MCF 10A (cell line): Measurements from ENCODE around the gene CORO1C. TPM values are rescaled to one million over a fixed set of nuclear protein-coding genes. Genes with fewer than 3 reads are reported as not detected.
A peak's percentile ranks its signal among the peaks of the same experiment; 100 is the strongest.

Experiments
- BruUV-seq: library from RNA; stranded (reverse); fragments of 400-500 nt; replicated peaks from 2 replicates; lab custom pipeline; 2021; lab: Mats Ljungman, UMichigan
- CTCF ChIA-PET: fragments of 300-600 bp; sonication (Branson Sonifier 250); formaldehyde crosslinking; extraction: SDS; loops from one replicate; lab custom pipeline; 2021; ENCODE audit warnings: antibody characterized with exemption, inconsistent platforms; lab: Yijun Ruan, JAX
- POLR2A ChIA-PET: fragments of 300-600, 350-650 bp; sonication (Branson Sonifier 250); formaldehyde crosslinking; extraction: SDS; loops from one replicate; lab custom pipeline; 2020; ENCODE audit warnings: antibody characterized with exemption, inconsistent platforms; lab: Yijun Ruan, JAX
- DNase-seq: peaks from one replicate; pipeline ENCODE4 v3.0.0-alpha.2; 2018; ENCODE audit not compliant: unreplicated experiment
- H3K27ac Mint-ChIP-seq: one replicate; pipeline ENCODE4 v1.8.0; 2022; ENCODE audit warnings: mild to moderate bottlenecking, low read depth, mixed read lengths; ENCODE audit not compliant: unreplicated experiment
- H3K27me3 Mint-ChIP-seq: one replicate; pipeline ENCODE4 v1.8.0; 2022; ENCODE audit warnings: mixed read lengths; ENCODE audit not compliant: insufficient read depth, unreplicated experiment
- H3K36me3 Mint-ChIP-seq: one replicate; pipeline ENCODE4 v1.8.0; 2022; ENCODE audit warnings: mild to moderate bottlenecking, moderate library complexity, mixed read lengths; ENCODE audit not compliant: insufficient read depth, unreplicated experiment
- H3K4me1 Mint-ChIP-seq: one replicate; pipeline ENCODE4 v1.8.0; 2022; ENCODE audit warnings: mixed read lengths; ENCODE audit not compliant: insufficient read depth, unreplicated experiment
- H3K4me3 Mint-ChIP-seq: one replicate; pipeline ENCODE4 v1.8.0; 2022; ENCODE audit warnings: mild to moderate bottlenecking, moderate library complexity, mixed read lengths; ENCODE audit not compliant: unreplicated experiment
- H3K9me3 Mint-ChIP-seq: one replicate; pipeline ENCODE4 v1.8.0; 2022; ENCODE audit warnings: mixed read lengths; ENCODE audit not compliant: unreplicated experiment
- intact Hi-C: fragments of 100-400 bp; cut with micrococcal nuclease; formaldehyde crosslinking; loops from 2 replicates; pipeline ENCODE4 v1.14.1; 2022
- total RNA-seq: library from RNA; stranded (reverse); gene quantifications from 2 replicates; pipeline ENCODE4 v1.2.3, GENCODE V29; 2022
- TF ChIP-seq, protein P1 (sequence below): fragments of 200-600 bp; IDR thresholded peaks from one replicate; pipeline ENCODE4 v1.8.0; 2022; ENCODE audit warnings: antibody characterized with exemption, mild to moderate bottlenecking; ENCODE audit not compliant: unreplicated experiment

CORO1C gene
- total RNA-seq, 1 experiment from 2014 or later: 130 TPM

DNA sequence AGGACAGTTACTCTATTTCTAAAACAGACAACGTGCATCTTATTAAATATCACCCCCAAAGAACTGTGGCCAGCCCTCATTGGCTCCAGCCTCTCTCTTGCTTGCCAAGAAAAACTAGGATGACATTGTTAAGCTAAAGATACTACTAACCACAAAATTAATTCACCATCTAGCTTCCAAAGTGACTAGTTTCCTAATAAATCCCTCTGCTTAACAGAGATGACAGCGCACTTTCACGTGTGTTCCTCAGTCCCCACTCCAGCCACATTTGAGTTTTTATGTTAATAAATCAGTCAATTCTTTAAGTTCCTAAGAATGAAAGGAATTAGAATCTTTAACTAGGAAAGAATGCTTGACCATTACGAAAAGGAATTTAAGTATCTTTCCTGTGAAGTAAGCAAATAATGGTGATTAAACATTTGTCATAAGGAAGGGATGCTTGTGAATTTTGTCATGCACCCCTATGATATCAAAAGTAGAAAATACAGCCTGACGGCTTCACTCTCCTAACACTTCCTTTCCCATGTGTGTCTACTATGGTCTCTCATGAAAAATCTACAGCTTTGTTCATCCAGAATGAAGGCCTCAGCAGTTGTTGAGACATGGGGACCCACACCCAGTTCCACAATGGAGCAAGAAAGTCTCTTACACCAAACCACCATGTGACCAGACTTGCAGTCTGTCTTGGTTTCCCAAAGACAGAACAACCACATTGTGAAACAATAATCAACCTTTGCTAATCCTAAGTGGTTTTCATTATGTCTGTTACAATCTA is 8.1 kb downstream of the CORO1C start:
- BruUV-seq: no TSS peak
- peaks cover 58% of the 10 kb centered on the region for H3K4me1 Mint-ChIP-seq
- H3K27ac Mint-ChIP-seq: peak overlapping the region; percentile 79
- intact Hi-C loops: loop anchor here (1.0 kb wide), 1 partner anchor 32 kb away; no protein-coding TSS in a partner anchor
- CTCF ChIA-PET: interaction anchor here (0.5 to 2.3 kb wide), 6 partner anchors 9 to 81 kb away, joined by 3 to 7 read pairs (median 4); no protein-coding TSS in a partner anchor
- TF ChIP-seq, protein P1, sequence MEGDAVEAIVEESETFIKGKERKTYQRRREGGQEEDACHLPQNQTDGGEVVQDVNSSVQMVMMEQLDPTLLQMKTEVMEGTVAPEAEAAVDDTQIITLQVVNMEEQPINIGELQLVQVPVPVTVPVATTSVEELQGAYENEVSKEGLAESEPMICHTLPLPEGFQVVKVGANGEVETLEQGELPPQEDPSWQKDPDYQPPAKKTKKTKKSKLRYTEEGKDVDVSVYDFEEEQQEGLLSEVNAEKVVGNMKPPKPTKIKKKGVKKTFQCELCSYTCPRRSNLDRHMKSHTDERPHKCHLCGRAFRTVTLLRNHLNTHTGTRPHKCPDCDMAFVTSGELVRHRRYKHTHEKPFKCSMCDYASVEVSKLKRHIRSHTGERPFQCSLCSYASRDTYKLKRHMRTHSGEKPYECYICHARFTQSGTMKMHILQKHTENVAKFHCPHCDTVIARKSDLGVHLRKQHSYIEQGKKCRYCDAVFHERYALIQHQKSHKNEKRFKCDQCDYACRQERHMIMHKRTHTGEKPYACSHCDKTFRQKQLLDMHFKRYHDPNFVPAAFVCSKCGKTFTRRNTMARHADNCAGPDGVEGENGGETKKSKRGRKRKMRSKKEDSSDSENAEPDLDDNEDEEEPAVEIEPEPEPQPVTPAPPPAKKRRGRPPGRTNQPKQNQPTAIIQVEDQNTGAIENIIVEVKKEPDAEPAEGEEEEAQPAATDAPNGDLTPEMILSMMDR: no peak
- peak; percentile 56 for DNase-seq
- H3K36me3 Mint-ChIP-seq: peaks cover 5% of the 10 kb centered on the region
- H3K27me3 Mint-ChIP-seq: no peaks in the 10 kb centered on the region
- H3K9me3 Mint-ChIP-seq: no peaks in the 10 kb centered on the region
- POLR2A ChIA-PET: interaction anchor here (0.7 to 10.8 kb wide), 10 partner anchors 9 to 161 kb away, joined by 3 to 151 read pairs (median 6); partner anchors contain the start of gene ISCU
- peak overlapping the region; percentile 10 for H3K4me3 Mint-ChIP-seq

DNA sequence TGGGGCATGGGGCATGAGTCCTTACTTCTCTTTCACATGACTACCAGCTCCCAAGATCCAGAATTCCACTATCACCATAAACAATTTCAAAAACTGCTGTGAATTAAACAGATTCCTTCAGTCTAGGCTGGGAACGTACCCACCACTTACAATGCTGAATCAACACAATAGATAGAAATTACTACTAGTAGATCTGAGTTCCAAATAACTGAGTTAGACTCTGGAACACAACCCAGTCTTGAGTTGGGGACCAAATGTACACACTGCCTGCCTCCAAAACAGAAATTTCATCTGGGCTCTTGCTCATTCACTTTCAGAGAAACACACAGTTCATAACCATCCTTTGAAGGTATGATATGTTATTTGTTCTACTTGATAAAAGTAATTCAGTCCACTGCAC is 8.9 kb downstream of the CORO1C start:
- Mint-ChIP-seq H3K4me1 (peaks cover 56% of the 10 kb centered on the region), H3K27ac (peak overlapping the region; percentile 79), H3K27me3 (no peaks in the 10 kb centered on the region), H3K4me3 (no peak overlapping the region), H3K9me3 (no peaks in the 10 kb centered on the region), H3K36me3 (peaks cover 5% of the 10 kb centered on the region)
- ChIA-PET CTCF (interaction anchor here (0.5 to 2.3 kb wide), 7 partner anchors 8 to 58 kb away, joined by 3 to 7 read pairs (median 4); no protein-coding TSS in a partner anchor), POLR2A (interaction anchor here (0.8 to 10.8 kb wide), 6 partner anchors 13 to 76 kb away, joined by 3 to 151 read pairs (median 8); no protein-coding TSS in a partner anchor)
- TF ChIP-seq, protein P1: no peak
- DNase-seq: no peak
- BruUV-seq: no TSS peak
- intact Hi-C loops: no loop called here

GRCh38 chr12:108721824-108722223 is 9.5 kb downstream of the CORO1C start:
- Mint-ChIP-seq H3K4me1 (peaks cover 50% of the 10 kb centered on the region), H3K27me3 (no peaks in the 10 kb centered on the region), H3K9me3 (no peaks in the 10 kb centered on the region), H3K36me3 (peaks cover 6% of the 10 kb centered on the region), H3K27ac (peak overlapping the region; percentile 7), H3K4me3 (no peak overlapping the region)
- TF ChIP-seq, protein P1: no peak
- DNase-seq: no peak
- intact Hi-C loops: no loop called here
- ChIA-PET CTCF (interaction anchor here (0.6 to 2.3 kb wide), 6 partner anchors 19 to 210 kb away, joined by 3 to 7 read pairs (median 4); no protein-coding TSS in a partner anchor), POLR2A (interaction anchor here (0.8 to 10.8 kb wide), 9 partner anchors 9 to 136 kb away, joined by 3 to 151 read pairs (median 5); partner anchors contain the start of gene SSH1)
- no TSS peak for BruUV-seq
